OCI-LY7 (cell line): Measurements from ENCODE around the gene CA5A. TPM values are rescaled to one million over a fixed set of nuclear protein-coding genes. Genes with fewer than 3 reads are reported as not detected.

ENCODE experiments used
- BruUV-seq: library from RNA; stranded (reverse); fragments of 400-500 nt; replicated peaks from 2 replicates; lab custom pipeline; 2021; lab: Mats Ljungman, UMichigan
- CTCF ChIA-PET: fragments of 300-600 bp; sonication (Branson Sonifier 250); formaldehyde crosslinking; loops from one replicate; lab custom pipeline; 2022; ENCODE audit warnings: antibody characterized with exemption; ENCODE audit not compliant: unreplicated experiment; lab: Charles Lee
- POLR2A ChIA-PET: fragments of 300-600 bp; sonication (Branson Sonifier 250); formaldehyde crosslinking; loops from one replicate; lab custom pipeline; 2022; ENCODE audit warnings: antibody characterized with exemption; lab: Charles Lee
- DNase-seq: peaks from one replicate; pipeline ENCODE4 v3.0.0-alpha.2; 2015; ENCODE audit warnings: low spot score
- H2AFZ ChIP-seq: fragments of 200-600 bp; sonication (generic), shearing (Covaris generic); 2 replicates; pipeline ENCODE4 v1.6.1; 2014; ENCODE audit warnings: mild to moderate bottlenecking, antibody characterized with exemption, low read length, moderate library complexity
- H3K27ac ChIP-seq: fragments of 200-600 bp; sonication (generic); 2 replicates; pipeline ENCODE4 v1.5.1; 2014; ENCODE audit warnings: mixed run types, low read depth, mild to moderate bottlenecking, moderate library complexity, low read length, inconsistent platforms; ENCODE audit not compliant: poor library complexity, severe bottlenecking
- H3K36me3 ChIP-seq: fragments of 200-600 bp; sonication (generic); 2 replicates; pipeline ENCODE4 v1.6.1; 2014; ENCODE audit warnings: mild to moderate bottlenecking, antibody characterized with exemption, low read length, moderate library complexity, mixed read lengths; ENCODE audit not compliant: insufficient read depth
- H3K4me1 ChIP-seq: fragments of 200-600 bp; sonication (generic); 2 replicates; pipeline ENCODE4 v1.5.1; 2014; ENCODE audit warnings: mild to moderate bottlenecking, low read length; ENCODE audit not compliant: insufficient read depth, poor library complexity, severe bottlenecking
- H3K4me2 ChIP-seq: fragments of 200-600 bp; sonication (generic); 2 replicates; pipeline ENCODE4 v1.6.1; 2014; ENCODE audit warnings: mild to moderate bottlenecking, low read length
- H3K4me3 ChIP-seq: fragments of 200-600 bp; sonication (generic); 2 replicates; pipeline ENCODE4 v1.5.1; 2014; ENCODE audit warnings: mild to moderate bottlenecking, low read depth, low read length; ENCODE audit not compliant: poor library complexity, severe bottlenecking
- H3K79me2 ChIP-seq: fragments of 200-600 bp; sonication (generic); 2 replicates; pipeline ENCODE4 v1.6.1; 2016; ENCODE audit warnings: low read depth, mild to moderate bottlenecking, low read length, moderate library complexity, mixed read lengths; ENCODE audit not compliant: insufficient read depth
- H3K9me2 ChIP-seq: fragments of 200-600 bp; sonication (generic); 2 replicates; pipeline ENCODE4 v1.6.1; 2016; ENCODE audit warnings: mild to moderate bottlenecking, low read length, mixed read lengths; ENCODE audit not compliant: insufficient read depth
- H3K9me3 ChIP-seq: fragments of 200-600 bp; sonication (generic); 2 replicates; pipeline ENCODE4 v1.6.1; 2014; ENCODE audit warnings: mild to moderate bottlenecking, mixed run types, low read length, mixed read lengths
- H4K20me1 ChIP-seq: fragments of 200-600 bp; sonication (generic); 2 replicates; pipeline ENCODE4 v1.6.1; 2014; ENCODE audit warnings: mild to moderate bottlenecking, antibody characterized with exemption, low read length, moderate library complexity, mixed read lengths; ENCODE audit not compliant: insufficient read depth
- EZH2phosphoT487 ChIP-seq: fragments of 200-600 bp; sonication (generic); IDR thresholded peaks from 2 replicates; pipeline ENCODE4 v1.6.1; 2018; ENCODE audit warnings: low read depth, borderline replicate concordance, mild to moderate bottlenecking, mixed run types, antibody characterized with exemption, low read length, moderate library complexity, mixed read lengths
- intact Hi-C: fragments of 100-400 bp; cut with micrococcal nuclease; formaldehyde crosslinking; loops from one replicate; pipeline ENCODE4 v1.10.0; 2022; ENCODE audit not compliant: unreplicated experiment
- total RNA-seq, 2 experiments: library from RNA; depleted of rRNA in 1 of 2; stranded (reverse); fragments of >200 nt in 1 of 2; shearing (Covaris generic) in 1 of 2; gene quantifications; 2 replicates each; pipeline ENCODE4 v1.2.3, GENCODE V29; 2014 to 2022
- TF ChIP-seq, protein P1 (sequence below): fragments of 200-600 bp; sonication (generic); conservative IDR thresholded peaks from 2 replicates; pipeline ENCODE4 v1.5.1; 2014; ENCODE audit warnings: mild to moderate bottlenecking, antibody characterized with exemption, low read length, moderate library complexity, mixed read lengths

The CA5A gene
- total RNA-seq, 2 experiments from 2014 or later, result not detected

DNA sequence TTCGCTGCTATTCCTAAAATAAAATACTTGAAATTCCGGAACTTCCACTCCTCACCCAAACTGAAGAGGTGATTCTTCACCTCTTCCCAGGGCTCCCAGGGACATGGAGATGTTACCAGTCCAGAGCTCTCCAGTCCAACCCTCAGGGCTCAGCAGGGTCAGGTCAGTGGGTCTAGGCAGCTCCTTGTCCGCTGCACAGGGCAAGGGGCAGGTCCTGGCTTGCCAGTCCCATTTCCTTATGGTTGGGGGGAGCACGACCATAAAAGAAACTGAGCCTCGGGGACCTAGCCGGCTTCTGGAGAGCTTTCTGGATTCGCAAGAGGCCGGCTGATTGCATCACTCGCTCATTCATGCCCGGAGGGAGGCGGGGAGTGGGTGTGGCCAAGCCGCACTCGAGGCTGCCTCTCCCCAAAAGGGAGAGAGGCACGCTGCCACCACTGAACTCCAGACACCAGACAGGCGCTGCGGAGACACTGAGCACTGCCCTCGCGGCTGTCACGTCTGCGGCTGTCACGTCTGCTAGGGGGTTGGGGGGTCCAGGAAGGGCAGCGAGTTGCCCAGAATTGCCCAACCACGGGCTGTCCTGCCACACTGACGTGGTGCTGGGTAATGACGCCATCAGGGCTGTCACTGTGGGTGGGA lies 82.8 kb downstream of the CA5A start:
- H3K79me2 ChIP-seq, result peaks cover 92% of the 10 kb centered on the region
- CTCF ChIA-PET, result no interaction called here
- POLR2A ChIA-PET, result interaction anchor here (0.6 to 4.0 kb wide), 6 partner anchors 11 to 97 kb away, joined by 3 to 34 read pairs (median 4); no protein-coding TSS in a partner anchor
- intact Hi-C loops, result no loop called here
- no TSS peak for BruUV-seq
- peak; percentile 95 for DNase-seq
- H3K9me3 ChIP-seq, result no peaks in the 10 kb centered on the region
- peaks cover 21% of the 10 kb centered on the region; the same call in 1 of the 2 replicates for H4K20me1 ChIP-seq
- no peak overlapping the region for H2AFZ ChIP-seq
- peaks cover 92% of the 10 kb centered on the region for H3K36me3 ChIP-seq
- H3K9me2 ChIP-seq, result no peaks in the 10 kb centered on the region
- peak overlapping the region; percentile 72 for H3K4me2 ChIP-seq
- peak overlapping the region; percentile 53 for H3K4me3 ChIP-seq
- TF ChIP-seq, protein P1, sequence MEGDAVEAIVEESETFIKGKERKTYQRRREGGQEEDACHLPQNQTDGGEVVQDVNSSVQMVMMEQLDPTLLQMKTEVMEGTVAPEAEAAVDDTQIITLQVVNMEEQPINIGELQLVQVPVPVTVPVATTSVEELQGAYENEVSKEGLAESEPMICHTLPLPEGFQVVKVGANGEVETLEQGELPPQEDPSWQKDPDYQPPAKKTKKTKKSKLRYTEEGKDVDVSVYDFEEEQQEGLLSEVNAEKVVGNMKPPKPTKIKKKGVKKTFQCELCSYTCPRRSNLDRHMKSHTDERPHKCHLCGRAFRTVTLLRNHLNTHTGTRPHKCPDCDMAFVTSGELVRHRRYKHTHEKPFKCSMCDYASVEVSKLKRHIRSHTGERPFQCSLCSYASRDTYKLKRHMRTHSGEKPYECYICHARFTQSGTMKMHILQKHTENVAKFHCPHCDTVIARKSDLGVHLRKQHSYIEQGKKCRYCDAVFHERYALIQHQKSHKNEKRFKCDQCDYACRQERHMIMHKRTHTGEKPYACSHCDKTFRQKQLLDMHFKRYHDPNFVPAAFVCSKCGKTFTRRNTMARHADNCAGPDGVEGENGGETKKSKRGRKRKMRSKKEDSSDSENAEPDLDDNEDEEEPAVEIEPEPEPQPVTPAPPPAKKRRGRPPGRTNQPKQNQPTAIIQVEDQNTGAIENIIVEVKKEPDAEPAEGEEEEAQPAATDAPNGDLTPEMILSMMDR, result no peak
- no peak for TF ChIP-seq EZH2phosphoT487
- peak overlapping the region; percentile 85 for H3K27ac ChIP-seq
- H3K4me1 ChIP-seq, result peaks cover 91% of the 10 kb centered on the region

DNA sequence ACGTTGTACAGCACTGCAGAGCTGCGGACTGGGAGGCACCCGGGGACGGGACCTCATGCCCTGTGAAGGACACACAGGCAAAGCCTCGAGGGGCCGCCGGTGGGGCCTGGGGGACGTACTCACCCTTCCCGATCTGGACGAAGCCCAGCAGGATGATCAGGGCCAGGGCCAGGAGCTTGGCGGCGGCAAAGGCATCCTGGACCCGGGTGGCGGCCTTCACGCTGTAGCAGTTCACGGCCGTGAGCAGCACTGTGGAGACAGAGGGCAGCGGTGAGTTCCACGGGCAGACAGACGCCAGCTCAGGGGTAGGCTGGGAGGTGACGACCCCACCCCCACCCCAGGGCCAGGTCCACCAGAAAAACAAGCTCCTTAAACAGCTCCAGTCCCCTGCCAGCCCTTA lies 84.7 kb downstream of the CA5A start:
- Histone ChIP-seq H3K4me3 (no peak overlapping the region), H3K79me2 (peaks cover 92% of the 10 kb centered on the region), H3K4me2 (peak overlapping the region; percentile 72), H4K20me1 (peaks cover 35% of the 10 kb centered on the region; the same call in 1 of the 2 replicates), H2AFZ (no peak overlapping the region), H3K36me3 (peaks cover 93% of the 10 kb centered on the region), H3K27ac (peak overlapping the region; percentile 85), H3K9me3 (no peaks in the 10 kb centered on the region), H3K9me2 (no peaks in the 10 kb centered on the region), H3K4me1 (peaks cover 72% of the 10 kb centered on the region)
- TF ChIP-seq, protein P1, result peak; percentile 44
- TF ChIP-seq EZH2phosphoT487, result no peak
- CTCF ChIA-PET, result interaction anchor here (0.6 kb wide), 1 partner anchor 20 kb away, joined by 5 read pairs; no protein-coding TSS in a partner anchor
- BruUV-seq, result no TSS peak
- intact Hi-C loops, result loop anchor here (2.0 kb wide), 1 partner anchor 45 kb away; no protein-coding TSS in a partner anchor
- POLR2A ChIA-PET, result interaction anchor here (1.0 to 4.0 kb wide), 3 partner anchors 41 to 71 kb away, joined by 6 to 34 read pairs (median 12); no protein-coding TSS in a partner anchor
- no peak for DNase-seq

DNA sequence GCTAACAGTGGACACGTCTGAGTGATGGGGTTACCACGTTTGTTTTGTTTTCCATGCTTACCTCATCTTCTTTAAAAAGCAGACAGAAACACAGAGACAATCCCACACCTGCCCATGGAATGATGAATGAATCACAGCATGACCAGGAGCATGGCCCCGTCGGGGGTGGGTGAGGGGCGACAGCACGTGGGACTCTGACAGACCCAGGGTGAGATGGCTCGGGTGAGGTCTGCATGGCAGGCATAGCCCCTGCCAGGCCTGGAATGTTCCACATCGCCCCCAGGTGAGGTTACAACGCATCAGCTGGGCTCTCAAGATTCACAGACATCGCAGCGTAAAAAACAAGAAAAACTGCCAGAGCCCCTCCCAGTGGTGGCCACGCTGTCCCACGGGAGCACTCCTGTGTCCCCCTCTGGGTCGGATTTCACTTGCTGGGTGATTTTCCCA lies 85.2 kb downstream of the CA5A start:
- no peak for TF ChIP-seq EZH2phosphoT487
- TF ChIP-seq, protein P1, result no peak
- peak overlapping the region; percentile 72 for H3K4me2 ChIP-seq
- no peaks in the 10 kb centered on the region for H3K9me3 ChIP-seq
- peaks cover 68% of the 10 kb centered on the region for H3K4me1 ChIP-seq
- intact Hi-C loops, result loop anchor here (2.0 kb wide), 1 partner anchor 44 kb away; no protein-coding TSS in a partner anchor
- H3K9me2 ChIP-seq, result no peaks in the 10 kb centered on the region
- peaks cover 92% of the 10 kb centered on the region for H3K79me2 ChIP-seq
- ChIA-PET CTCF (no interaction called here), POLR2A (interaction anchor here (1.0 to 4.0 kb wide), 4 partner anchors 20 to 71 kb away, joined by 3 to 34 read pairs (median 9); no protein-coding TSS in a partner anchor)
- peaks cover 35% of the 10 kb centered on the region; the same call in 1 of the 2 replicates for H4K20me1 ChIP-seq
- peak overlapping the region; percentile 85 for H3K27ac ChIP-seq
- peak overlapping the region; percentile 36 for H3K4me3 ChIP-seq
- BruUV-seq, result no TSS peak
- H3K36me3 ChIP-seq, result peaks cover 95% of the 10 kb centered on the region
- H2AFZ ChIP-seq, result no peak overlapping the region
- DNase-seq, result no peak
